ENCODE data around the gene MACROD1. TPM values are rescaled to one million over a fixed set of nuclear protein-coding genes. Genes with fewer than 3 reads are reported as not detected.

MACROD1 gene
- total and polyA plus RNA-seq, 10 donors: 5.1 to 20.3 (median 7.8) TPM

DNA sequence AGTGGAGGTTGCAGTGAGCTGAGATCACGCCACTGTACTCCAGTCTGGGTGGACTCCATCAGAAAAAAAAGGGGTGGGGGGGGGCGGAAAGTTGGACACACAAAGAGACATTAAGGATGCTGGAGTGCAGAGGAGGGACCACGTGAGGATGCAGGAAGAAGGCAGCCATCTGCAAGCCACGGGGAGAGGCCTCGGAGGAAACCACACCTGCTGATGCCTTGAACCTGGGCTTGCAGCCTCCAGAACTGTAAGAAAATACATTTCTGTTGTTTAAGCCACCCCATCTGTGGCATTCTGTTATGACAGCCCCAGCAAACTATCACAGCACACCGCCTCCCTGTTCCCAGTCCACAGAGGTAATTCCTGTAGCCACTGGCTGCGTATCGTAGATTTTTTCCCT lies 10.8 kb upstream of the MACROD1 start:
- no peaks in the 10 kb centered on the region for H3K36me3 ChIP-seq
- 66 to 74% (median 70%) methylated on average over 8 of the region's 8 CpGs for WGBS, 5 donors
- intact Hi-C loops (cut with DNase I; ENCODE audit: low total_unique reads): no loop called here
- H3K27ac ChIP-seq: no peak overlapping the region
- H3K4me3 ChIP-seq: no peak overlapping the region
- TF ChIP-seq POLR2A (IDR thresholded peaks at IDR 0.05) (no peak), POLR2AphosphoS5 (IDR thresholded peaks at IDR 0.05) (no peak)
- TF ChIP-seq, protein P1, sequence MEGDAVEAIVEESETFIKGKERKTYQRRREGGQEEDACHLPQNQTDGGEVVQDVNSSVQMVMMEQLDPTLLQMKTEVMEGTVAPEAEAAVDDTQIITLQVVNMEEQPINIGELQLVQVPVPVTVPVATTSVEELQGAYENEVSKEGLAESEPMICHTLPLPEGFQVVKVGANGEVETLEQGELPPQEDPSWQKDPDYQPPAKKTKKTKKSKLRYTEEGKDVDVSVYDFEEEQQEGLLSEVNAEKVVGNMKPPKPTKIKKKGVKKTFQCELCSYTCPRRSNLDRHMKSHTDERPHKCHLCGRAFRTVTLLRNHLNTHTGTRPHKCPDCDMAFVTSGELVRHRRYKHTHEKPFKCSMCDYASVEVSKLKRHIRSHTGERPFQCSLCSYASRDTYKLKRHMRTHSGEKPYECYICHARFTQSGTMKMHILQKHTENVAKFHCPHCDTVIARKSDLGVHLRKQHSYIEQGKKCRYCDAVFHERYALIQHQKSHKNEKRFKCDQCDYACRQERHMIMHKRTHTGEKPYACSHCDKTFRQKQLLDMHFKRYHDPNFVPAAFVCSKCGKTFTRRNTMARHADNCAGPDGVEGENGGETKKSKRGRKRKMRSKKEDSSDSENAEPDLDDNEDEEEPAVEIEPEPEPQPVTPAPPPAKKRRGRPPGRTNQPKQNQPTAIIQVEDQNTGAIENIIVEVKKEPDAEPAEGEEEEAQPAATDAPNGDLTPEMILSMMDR (IDR thresholded peaks at IDR 0.05 in 8 of 11, conservative IDR thresholded peaks at IDR 0.05 in 3 of 11): no peak
- peaks cover 7 to 18% (median 11%) of the 10 kb centered on the region in 6 donors for H3K4me1 ChIP-seq
- peaks cover 0 to 3% (median 0%) of the 10 kb centered on the region in 8 donors for H3K9me3 ChIP-seq
- H3K27me3 ChIP-seq (replicated peaks in 1 of 7): no peaks in the 10 kb centered on the region
- DNase-seq: no peak

GRCh38 chr11:64173616-64174355 lies 7.9 kb upstream of the MACROD1 start:
- Histone ChIP-seq H3K36me3 (no peaks in the 10 kb centered on the region), H3K9me3 (peaks cover 0 to 3% (median 0%) of the 10 kb centered on the region in 8 donors), H3K4me1 (peaks cover 0 to 5% (median 0%) of the 10 kb centered on the region in 6 donors), H3K4me3 (no peak overlapping the region), H3K27me3 (replicated peaks in 1 of 7) (no peaks in the 10 kb centered on the region), H3K27ac (no peak overlapping the region)
- DNase-seq: no peak
- intact Hi-C loops (cut with DNase I; ENCODE audit: low total_unique reads): no loop called here
- no peak for TF ChIP-seq POLR2A (IDR thresholded peaks at IDR 0.05)
- TF ChIP-seq, protein P1 (IDR thresholded peaks at IDR 0.05 in 8 of 11, conservative IDR thresholded peaks at IDR 0.05 in 3 of 11): no peak
- TF ChIP-seq POLR2AphosphoS5 (IDR thresholded peaks at IDR 0.05): no peak
- WGBS, 5 donors: 84 to 98% (median 87%) methylated on average over 4 of the region's 4 CpGs

GRCh38 chr11:64170419-64170818 lies 4.5 kb upstream of the MACROD1 start:
- peaks cover 0 to 7% (median 0%) of the 10 kb centered on the region in 7 donors for H3K27me3 ChIP-seq (replicated peaks in 1 of 7)
- intact Hi-C loops (cut with DNase I; ENCODE audit: low total_unique reads): no loop called here
- H3K4me1 ChIP-seq: peaks cover under 1 to 17% (median 11%) of the 10 kb centered on the region in 6 donors
- peaks cover 0 to 3% (median 0%) of the 10 kb centered on the region in 8 donors for H3K9me3 ChIP-seq
- no peak overlapping the region for H3K27ac ChIP-seq
- 82 to 89% (median 85%) methylated on average over 4 of the region's 4 CpGs for WGBS, 5 donors
- no peak for TF ChIP-seq POLR2A (IDR thresholded peaks at IDR 0.05)
- TF ChIP-seq POLR2AphosphoS5 (IDR thresholded peaks at IDR 0.05): no peak
- TF ChIP-seq, protein P1 (IDR thresholded peaks at IDR 0.05 in 8 of 11, conservative IDR thresholded peaks at IDR 0.05 in 3 of 11): no peak
- DNase-seq: no peak
- H3K36me3 ChIP-seq: no peaks in the 10 kb centered on the region
- H3K4me3 ChIP-seq: no peak overlapping the region

DNA sequence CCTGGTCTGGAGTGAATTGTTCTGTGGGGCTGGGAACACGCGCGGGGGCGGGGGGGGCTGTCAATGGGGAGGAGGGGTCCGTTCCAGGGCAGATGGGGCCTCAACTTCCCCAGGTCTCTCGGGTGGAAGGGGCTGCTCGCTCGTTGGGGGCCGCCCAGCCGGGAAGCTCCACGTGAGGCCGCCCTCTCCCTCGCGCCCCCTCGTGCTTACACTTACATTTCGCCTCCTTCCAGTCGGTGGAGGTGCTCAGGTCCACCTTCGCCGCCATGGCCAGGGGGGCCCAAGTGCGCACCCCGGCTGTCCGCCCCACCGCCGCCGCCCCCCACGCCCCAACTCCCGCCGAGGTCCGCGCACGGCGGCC lies 452 bp downstream of the MACROD1 start:
- 0 to 3% (median 2%) methylated on average over 3 to 32 of the region's 32 CpGs for WGBS, 5 donors

More for the DNA sequence above, 452 bp downstream of the MACROD1 start:
- no peak for TF ChIP-seq POLR2A (IDR thresholded peaks at IDR 0.05)
- no peak for TF ChIP-seq POLR2AphosphoS5 (IDR thresholded peaks at IDR 0.05)
- TF ChIP-seq, protein P1 (IDR thresholded peaks at IDR 0.05 in 8 of 11, conservative IDR thresholded peaks at IDR 0.05 in 3 of 11): no peak
- H3K9me3 ChIP-seq: no peaks in the 10 kb centered on the region
- peak overlapping the region; percentile 56 to 90 (median 80) for H3K4me3 ChIP-seq
- DNase-seq: no peak
- intact Hi-C loops (cut with DNase I; ENCODE audit: low total_unique reads): no loop called here
- peaks cover 11 to 30% (median 22%) of the 10 kb centered on the region in 6 donors for H3K4me1 ChIP-seq
- H3K36me3 ChIP-seq: no peaks in the 10 kb centered on the region
- peak overlapping the region in 7 of 8 donors; percentile 43 to 79 (median 69) for H3K27ac ChIP-seq
- H3K27me3 ChIP-seq (replicated peaks in 1 of 7): peaks cover 0 to 11% (median 0%) of the 10 kb centered on the region in 7 donors

Measured in spleen (tissue), 11 donors.